OCI-LY7 (cell line): ENCODE data around the gene ENGASE. TPM values are rescaled to one million over a fixed set of nuclear protein-coding genes. Genes with fewer than 3 reads are reported as not detected.

Experiments used
- BruUV-seq: library from RNA; stranded (reverse); fragments of 400-500 nt; replicated peaks from 2 replicates; lab custom pipeline; 2021; lab: Mats Ljungman, UMichigan
- CTCF ChIA-PET: fragments of 300-600 bp; sonication (Branson Sonifier 250); formaldehyde crosslinking; loops from one replicate; lab custom pipeline; 2022; ENCODE audit warnings: antibody characterized with exemption; ENCODE audit not compliant: unreplicated experiment; lab: Charles Lee
- POLR2A ChIA-PET: fragments of 300-600 bp; sonication (Branson Sonifier 250); formaldehyde crosslinking; loops from one replicate; lab custom pipeline; 2022; ENCODE audit warnings: antibody characterized with exemption; lab: Charles Lee
- DNase-seq: peaks from one replicate; pipeline ENCODE4 v3.0.0-alpha.2; 2015; ENCODE audit warnings: low spot score
- H2AFZ ChIP-seq: fragments of 200-600 bp; sonication (generic), shearing (Covaris generic); 2 replicates; pipeline ENCODE4 v1.6.1; 2014; ENCODE audit warnings: mild to moderate bottlenecking, antibody characterized with exemption, low read length, moderate library complexity
- H3K27ac ChIP-seq: fragments of 200-600 bp; sonication (generic); 2 replicates; pipeline ENCODE4 v1.5.1; 2014; ENCODE audit warnings: mixed run types, low read depth, mild to moderate bottlenecking, moderate library complexity, low read length, inconsistent platforms; ENCODE audit not compliant: poor library complexity, severe bottlenecking
- H3K36me3 ChIP-seq: fragments of 200-600 bp; sonication (generic); 2 replicates; pipeline ENCODE4 v1.6.1; 2014; ENCODE audit warnings: mild to moderate bottlenecking, antibody characterized with exemption, low read length, moderate library complexity, mixed read lengths; ENCODE audit not compliant: insufficient read depth
- H3K4me1 ChIP-seq: fragments of 200-600 bp; sonication (generic); 2 replicates; pipeline ENCODE4 v1.5.1; 2014; ENCODE audit warnings: mild to moderate bottlenecking, low read length; ENCODE audit not compliant: insufficient read depth, poor library complexity, severe bottlenecking
- H3K4me2 ChIP-seq: fragments of 200-600 bp; sonication (generic); 2 replicates; pipeline ENCODE4 v1.6.1; 2014; ENCODE audit warnings: mild to moderate bottlenecking, low read length
- H3K4me3 ChIP-seq: fragments of 200-600 bp; sonication (generic); 2 replicates; pipeline ENCODE4 v1.5.1; 2014; ENCODE audit warnings: mild to moderate bottlenecking, low read depth, low read length; ENCODE audit not compliant: poor library complexity, severe bottlenecking
- H3K79me2 ChIP-seq: fragments of 200-600 bp; sonication (generic); 2 replicates; pipeline ENCODE4 v1.6.1; 2016; ENCODE audit warnings: low read depth, mild to moderate bottlenecking, low read length, moderate library complexity, mixed read lengths; ENCODE audit not compliant: insufficient read depth
- H3K9me2 ChIP-seq: fragments of 200-600 bp; sonication (generic); 2 replicates; pipeline ENCODE4 v1.6.1; 2016; ENCODE audit warnings: mild to moderate bottlenecking, low read length, mixed read lengths; ENCODE audit not compliant: insufficient read depth
- H3K9me3 ChIP-seq: fragments of 200-600 bp; sonication (generic); 2 replicates; pipeline ENCODE4 v1.6.1; 2014; ENCODE audit warnings: mild to moderate bottlenecking, mixed run types, low read length, mixed read lengths
- H4K20me1 ChIP-seq: fragments of 200-600 bp; sonication (generic); 2 replicates; pipeline ENCODE4 v1.6.1; 2014; ENCODE audit warnings: mild to moderate bottlenecking, antibody characterized with exemption, low read length, moderate library complexity, mixed read lengths; ENCODE audit not compliant: insufficient read depth
- CTCF ChIP-seq: fragments of 200-600 bp; sonication (generic); conservative IDR thresholded peaks from 2 replicates; pipeline ENCODE4 v1.5.1; 2014; ENCODE audit warnings: mild to moderate bottlenecking, antibody characterized with exemption, low read length, moderate library complexity, mixed read lengths
- EZH2phosphoT487 ChIP-seq: fragments of 200-600 bp; sonication (generic); IDR thresholded peaks from 2 replicates; pipeline ENCODE4 v1.6.1; 2018; ENCODE audit warnings: low read depth, borderline replicate concordance, mild to moderate bottlenecking, mixed run types, antibody characterized with exemption, low read length, moderate library complexity, mixed read lengths
- intact Hi-C: fragments of 100-400 bp; cut with micrococcal nuclease; formaldehyde crosslinking; loops from one replicate; pipeline ENCODE4 v1.10.0; 2022; ENCODE audit not compliant: unreplicated experiment
- total RNA-seq, 2 experiments: library from RNA; depleted of rRNA in 1 of 2; stranded (reverse); fragments of >200 nt in 1 of 2; shearing (Covaris generic) in 1 of 2; gene quantifications; 2 replicates each; pipeline ENCODE4 v1.2.3, GENCODE V29; 2014 to 2022

ENGASE gene
- total RNA-seq, 2 experiments from 2014 or later = 8.4 to 35.1 TPM

- POLR2A ChIA-PET = interaction anchor here (0.7 kb wide), 1 partner anchor 14 kb away, joined by 3 read pairs; no protein-coding TSS in a partner anchor
- H3K4me1 ChIP-seq = no peaks in the 10 kb centered on the region
- CTCF ChIA-PET = interaction anchor here (1.3 kb wide), 1 partner anchor 37 kb away, joined by 5 read pairs; no protein-coding TSS in a partner anchor
- intact Hi-C loops = loop anchor here (2.0 kb wide), 1 partner anchor 37 kb away; no protein-coding TSS in a partner anchor
- no peaks in the 10 kb centered on the region for H3K9me2 ChIP-seq
- H4K20me1 ChIP-seq = no peaks in the 10 kb centered on the region
- H2AFZ ChIP-seq = no peak overlapping the region
- H3K27ac ChIP-seq = no peak overlapping the region
- H3K9me3 ChIP-seq = no peaks in the 10 kb centered on the region
- H3K36me3 ChIP-seq = no peaks in the 10 kb centered on the region
- BruUV-seq = no TSS peak
- no peak overlapping the region for H3K4me3 ChIP-seq
- no peaks in the 10 kb centered on the region for H3K79me2 ChIP-seq
- H3K4me2 ChIP-seq = no peak overlapping the region
- peak; percentile 60 for DNase-seq
- TF ChIP-seq CTCF (peak; percentile 98), EZH2phosphoT487 (no peak)
Measured at GRCh38 chr17:79045842-79046196, 28.8 kb upstream of the ENGASE start.

GRCh38 chr17:79046197-79046915 lies 28.3 kb upstream of the ENGASE start:
- ChIA-PET CTCF (interaction anchor here (1.3 kb wide), 1 partner anchor 36 kb away, joined by 5 read pairs; no protein-coding TSS in a partner anchor), POLR2A (interaction anchor here (0.7 kb wide), 1 partner anchor 14 kb away, joined by 3 read pairs; no protein-coding TSS in a partner anchor)
- Histone ChIP-seq H3K27ac (no peak overlapping the region), H4K20me1 (no peaks in the 10 kb centered on the region), H3K79me2 (no peaks in the 10 kb centered on the region), H3K36me3 (no peaks in the 10 kb centered on the region), H3K4me3 (no peak overlapping the region), H2AFZ (no peak overlapping the region), H3K4me1 (no peaks in the 10 kb centered on the region), H3K9me3 (no peaks in the 10 kb centered on the region), H3K9me2 (no peaks in the 10 kb centered on the region), H3K4me2 (no peak overlapping the region)
- intact Hi-C loops = loop anchor here (2.0 kb wide), 1 partner anchor 36 kb away; no protein-coding TSS in a partner anchor
- peak; percentile 51 for TF ChIP-seq CTCF
- no peak for TF ChIP-seq EZH2phosphoT487
- BruUV-seq = no TSS peak
- no peak for DNase-seq

GRCh38 chr17:79046916-79047280 lies 27.7 kb upstream of the ENGASE start:
- DNase-seq = no peak
- no peaks in the 10 kb centered on the region for H3K79me2 ChIP-seq
- TF ChIP-seq CTCF (no peak), EZH2phosphoT487 (no peak)
- no peaks in the 10 kb centered on the region for H3K9me3 ChIP-seq
- H3K27ac ChIP-seq = no peak overlapping the region
- BruUV-seq = no TSS peak
- H4K20me1 ChIP-seq = no peaks in the 10 kb centered on the region
- POLR2A ChIA-PET = no interaction called here
- no peaks in the 10 kb centered on the region for H3K4me1 ChIP-seq
- H3K36me3 ChIP-seq = no peaks in the 10 kb centered on the region
- no peak overlapping the region for H2AFZ ChIP-seq
- H3K4me3 ChIP-seq = no peak overlapping the region
- intact Hi-C loops = loop anchor here (2.0 kb wide), 1 partner anchor 36 kb away; no protein-coding TSS in a partner anchor
- H3K4me2 ChIP-seq = no peak overlapping the region
- CTCF ChIA-PET = interaction anchor here (0.6 kb wide), 1 partner anchor 10 kb away, joined by 3 read pairs; no protein-coding TSS in a partner anchor
- no peaks in the 10 kb centered on the region for H3K9me2 ChIP-seq
